ENCODE data around the gene SETD2.

The SETD2 gene

DNA sequence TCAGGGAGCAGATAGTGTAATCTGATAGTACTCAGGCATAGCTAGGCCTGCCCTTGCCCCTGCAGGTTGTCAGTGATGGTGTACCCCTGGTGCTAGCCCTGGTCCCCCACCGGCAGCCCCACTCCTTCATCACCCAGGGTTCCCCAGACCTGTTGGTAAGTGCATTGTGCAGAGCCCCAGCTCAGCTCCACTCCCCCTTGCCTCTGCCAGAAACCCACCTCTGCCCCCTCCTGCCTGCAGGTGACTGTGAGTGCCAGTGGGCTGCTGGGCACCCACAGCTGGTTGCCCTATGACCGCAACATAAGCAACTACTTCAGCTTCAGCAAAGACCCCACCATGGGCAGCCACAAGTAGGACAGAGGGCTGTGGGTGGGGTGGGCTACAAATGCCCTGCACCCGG, 156.9 kb downstream of the SETD2 start:
- Histone ChIP-seq H3K36me3 (ENCODE audit: insufficient read depth, low read length) (peaks cover 58% of the 10 kb centered on the region), H3K9me3 (ENCODE audit: low read length) (no peaks in the 10 kb centered on the region), H3K4me2 (ENCODE audit: low read length) (no peak overlapping the region), H3K9ac (ENCODE audit: low read length) (no peak overlapping the region), H2AFZ (ENCODE audit: low read length) (no peak overlapping the region), H3K27me3 (ENCODE audit: insufficient read depth, low read length) (no peaks in the 10 kb centered on the region), H3K9me2 (ENCODE audit: low read depth, low read length) (no peaks in the 10 kb centered on the region), H3K4me3 (ENCODE audit: low read depth, low read length, poor library complexity, severe bottlenecking) (no peak overlapping the region), H4K20me1 (ENCODE audit: insufficient read depth, low read length) (no peaks in the 10 kb centered on the region), H3K27ac (ENCODE audit: low read depth, low read length, poor library complexity, severe bottlenecking) (no peak overlapping the region), H3K4me1 (ENCODE audit: insufficient read depth, low read length, severe bottlenecking) (peaks cover 14% of the 10 kb centered on the region), H3K79me2 (ENCODE audit: insufficient read depth, low read length) (no peaks in the 10 kb centered on the region), H3F3A (ENCODE audit: insufficient read depth, low read length) (no peaks in the 10 kb centered on the region)
- TF ChIP-seq, protein P1, sequence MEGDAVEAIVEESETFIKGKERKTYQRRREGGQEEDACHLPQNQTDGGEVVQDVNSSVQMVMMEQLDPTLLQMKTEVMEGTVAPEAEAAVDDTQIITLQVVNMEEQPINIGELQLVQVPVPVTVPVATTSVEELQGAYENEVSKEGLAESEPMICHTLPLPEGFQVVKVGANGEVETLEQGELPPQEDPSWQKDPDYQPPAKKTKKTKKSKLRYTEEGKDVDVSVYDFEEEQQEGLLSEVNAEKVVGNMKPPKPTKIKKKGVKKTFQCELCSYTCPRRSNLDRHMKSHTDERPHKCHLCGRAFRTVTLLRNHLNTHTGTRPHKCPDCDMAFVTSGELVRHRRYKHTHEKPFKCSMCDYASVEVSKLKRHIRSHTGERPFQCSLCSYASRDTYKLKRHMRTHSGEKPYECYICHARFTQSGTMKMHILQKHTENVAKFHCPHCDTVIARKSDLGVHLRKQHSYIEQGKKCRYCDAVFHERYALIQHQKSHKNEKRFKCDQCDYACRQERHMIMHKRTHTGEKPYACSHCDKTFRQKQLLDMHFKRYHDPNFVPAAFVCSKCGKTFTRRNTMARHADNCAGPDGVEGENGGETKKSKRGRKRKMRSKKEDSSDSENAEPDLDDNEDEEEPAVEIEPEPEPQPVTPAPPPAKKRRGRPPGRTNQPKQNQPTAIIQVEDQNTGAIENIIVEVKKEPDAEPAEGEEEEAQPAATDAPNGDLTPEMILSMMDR (IDR thresholded peaks at IDR 0.05; ENCODE audit: low read length): no peak
- no peak for TF ChIP-seq EZH2 (IDR thresholded peaks at IDR 0.05; ENCODE audit: borderline replicate concordance, low read length)

DNA sequence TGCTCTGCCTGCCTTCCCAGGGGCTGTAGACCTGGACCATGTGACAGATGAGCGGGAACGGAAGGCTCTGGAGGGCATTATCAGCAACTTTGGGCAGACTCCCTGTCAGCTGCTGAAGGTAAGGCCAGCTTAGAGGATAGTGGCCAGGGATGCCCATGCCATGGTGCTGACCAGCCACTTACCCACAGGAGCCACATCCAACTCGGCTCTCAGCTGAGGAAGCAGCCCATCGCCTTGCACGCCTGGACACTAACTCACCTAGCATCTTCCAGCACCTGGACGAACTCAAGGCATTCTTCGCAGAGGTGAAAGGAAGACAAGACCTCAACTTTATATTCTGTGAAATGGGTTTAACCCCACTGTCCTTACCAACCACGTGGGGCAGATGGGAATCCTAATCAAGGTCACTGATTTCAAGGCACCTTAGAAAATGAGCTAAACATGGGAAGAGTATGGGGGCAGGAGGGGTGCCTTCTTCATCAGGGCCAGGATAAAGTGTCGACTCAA, 157.7 kb downstream of the SETD2 start:
- TF ChIP-seq, protein P1 (IDR thresholded peaks at IDR 0.05; ENCODE audit: low read length): no peak
- TF ChIP-seq EZH2 (IDR thresholded peaks at IDR 0.05; ENCODE audit: borderline replicate concordance, low read length): no peak
- Histone ChIP-seq H3K27ac (ENCODE audit: low read depth, low read length, poor library complexity, severe bottlenecking) (no peak overlapping the region), H3K9me2 (ENCODE audit: low read depth, low read length) (no peaks in the 10 kb centered on the region), H3K4me3 (ENCODE audit: low read depth, low read length, poor library complexity, severe bottlenecking) (no peak overlapping the region), H3K4me1 (ENCODE audit: insufficient read depth, low read length, severe bottlenecking) (peaks cover 14% of the 10 kb centered on the region), H4K20me1 (ENCODE audit: insufficient read depth, low read length) (no peaks in the 10 kb centered on the region), H3K79me2 (ENCODE audit: insufficient read depth, low read length) (no peaks in the 10 kb centered on the region), H3K36me3 (ENCODE audit: insufficient read depth, low read length) (peaks cover 63% of the 10 kb centered on the region), H2AFZ (ENCODE audit: low read length) (no peak overlapping the region), H3K27me3 (ENCODE audit: insufficient read depth, low read length) (no peaks in the 10 kb centered on the region), H3K4me2 (ENCODE audit: low read length) (no peak overlapping the region), H3F3A (ENCODE audit: insufficient read depth, low read length) (no peaks in the 10 kb centered on the region), H3K9me3 (ENCODE audit: low read length) (no peaks in the 10 kb centered on the region), H3K9ac (ENCODE audit: low read length) (no peak overlapping the region)

DNA sequence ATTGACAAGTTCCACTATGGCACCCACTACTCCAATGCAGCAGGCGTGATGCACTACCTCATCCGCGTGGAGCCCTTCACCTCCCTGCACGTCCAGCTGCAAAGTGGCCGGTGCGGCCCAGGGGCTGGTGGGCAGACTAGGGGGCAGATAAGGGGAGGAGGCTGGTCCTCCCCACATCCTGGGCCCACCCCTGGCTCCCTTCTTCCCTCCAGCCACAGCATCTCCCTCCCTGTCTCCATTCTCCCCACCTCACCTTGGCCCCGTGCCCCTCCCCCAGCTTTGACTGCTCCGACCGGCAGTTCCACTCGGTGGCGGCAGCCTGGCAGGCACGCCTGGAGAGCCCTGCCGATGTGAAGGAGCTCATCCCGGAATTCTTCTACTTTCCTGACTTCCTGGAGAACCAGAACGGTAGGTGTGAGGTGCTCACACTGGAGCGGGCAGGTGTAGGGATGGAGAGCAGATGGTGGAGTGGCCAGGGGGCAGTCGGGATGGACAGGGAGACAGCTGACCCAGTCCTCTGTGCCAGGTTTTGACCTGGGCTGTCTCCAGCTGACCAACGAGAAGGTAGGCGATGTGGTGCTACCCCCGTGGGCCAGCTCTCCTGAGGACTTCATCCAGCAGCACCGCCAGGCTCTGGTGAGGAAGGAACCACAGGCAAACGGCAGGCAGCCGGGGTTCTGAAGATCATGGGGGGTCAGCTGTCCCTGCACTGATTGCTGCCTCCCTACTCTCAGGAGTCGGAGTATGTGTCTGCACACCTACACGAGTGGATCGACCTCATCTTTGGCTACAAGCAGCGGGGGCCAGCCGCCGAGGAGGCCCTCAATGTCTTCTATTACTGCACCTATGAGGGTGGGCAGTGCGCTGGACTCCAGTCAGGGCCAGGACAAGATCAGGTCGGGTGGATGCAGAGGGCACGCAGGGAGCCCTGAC, 158.4 kb downstream of the SETD2 start:
- no peak overlapping the region for H2AFZ ChIP-seq (ENCODE audit: low read length)

More for the DNA sequence above, 158.4 kb downstream of the SETD2 start:
- no peak overlapping the region for H3K9ac ChIP-seq (ENCODE audit: low read length)
- H3K4me1 ChIP-seq (ENCODE audit: insufficient read depth, low read length, severe bottlenecking): peaks cover 14% of the 10 kb centered on the region
- H3K27me3 ChIP-seq (ENCODE audit: insufficient read depth, low read length): no peaks in the 10 kb centered on the region
- H3K9me3 ChIP-seq (ENCODE audit: low read length): no peaks in the 10 kb centered on the region
- peaks cover 70% of the 10 kb centered on the region for H3K36me3 ChIP-seq (ENCODE audit: insufficient read depth, low read length)
- no peak overlapping the region for H3K27ac ChIP-seq (ENCODE audit: low read depth, low read length, poor library complexity, severe bottlenecking)
- H3K4me3 ChIP-seq (ENCODE audit: low read depth, low read length, poor library complexity, severe bottlenecking): no peak overlapping the region
- no peak overlapping the region for H3K4me2 ChIP-seq (ENCODE audit: low read length)
- TF ChIP-seq, protein P1 (IDR thresholded peaks at IDR 0.05; ENCODE audit: low read length): no peak
- no peak for TF ChIP-seq EZH2 (IDR thresholded peaks at IDR 0.05; ENCODE audit: borderline replicate concordance, low read length)
- no peaks in the 10 kb centered on the region for H4K20me1 ChIP-seq (ENCODE audit: insufficient read depth, low read length)
- no peaks in the 10 kb centered on the region for H3F3A ChIP-seq (ENCODE audit: insufficient read depth, low read length)
- H3K79me2 ChIP-seq (ENCODE audit: insufficient read depth, low read length): no peaks in the 10 kb centered on the region
- H3K9me2 ChIP-seq (ENCODE audit: low read depth, low read length): no peaks in the 10 kb centered on the region

All from OCI-LY1 (cell line).